Fibroblast of skin of abdomen (primary cell): Measurements from ENCODE around the gene RHBDD1.

ENCODE experiments used
- DNase-seq: peaks from one replicate; pipeline ENCODE4 v3.0.0-alpha.2; 2013

Gene RHBDD1

GRCh38 chr2:226888378-226888965, 52.6 kb downstream of the RHBDD1 start:
- DNase-seq: no peak

GRCh38 chr2:226888971-226889370, 53.1 kb downstream of the RHBDD1 start:
- DNase-seq: peak; percentile 34

GRCh38 chr2:226890286-226890685, 54.4 kb downstream of the RHBDD1 start:
- DNase-seq: no peak

GRCh38 chr2:226891780-226892590, 56.1 kb downstream of the RHBDD1 start:
- DNase-seq: peak; percentile 94

- DNase-seq: peak; percentile 60
Measured at GRCh38 chr2:226892729-226893128, 56.9 kb downstream of the RHBDD1 start.

- DNase-seq: peak; percentile 97
Measured at GRCh38 chr2:226893216-226893615, 57.4 kb downstream of the RHBDD1 start.

GRCh38 chr2:226894752-226895151, 58.9 kb downstream of the RHBDD1 start:
- no peak for DNase-seq

GRCh38 chr2:226895579-226895978, 59.7 kb downstream of the RHBDD1 start:
- no peak for DNase-seq

- DNase-seq: no peak
Measured at GRCh38 chr2:226898121-226898520, 62.3 kb downstream of the RHBDD1 start.

GRCh38 chr2:226898897-226899296, 63.0 kb downstream of the RHBDD1 start:
- no peak for DNase-seq

GRCh38 chr2:226902041-226902966, 66.5 kb downstream of the RHBDD1 start:
- no peak for DNase-seq

- DNase-seq: peak; percentile 81
Measured at GRCh38 chr2:226903179-226903578, 67.3 kb downstream of the RHBDD1 start.

- no peak for DNase-seq
Measured at GRCh38 chr2:226904592-226904991, 68.7 kb downstream of the RHBDD1 start.

- no peak for DNase-seq
Measured at GRCh38 chr2:226905718-226906117, 69.9 kb downstream of the RHBDD1 start.

- no peak for DNase-seq
Measured at GRCh38 chr2:226906163-226906693, 70.4 kb downstream of the RHBDD1 start.

GRCh38 chr2:226909126-226909525, 73.3 kb downstream of the RHBDD1 start:
- DNase-seq: no peak

- no peak for DNase-seq
Measured at GRCh38 chr2:226909836-226910235, 74.0 kb downstream of the RHBDD1 start.

GRCh38 chr2:226910384-226910783, 74.5 kb downstream of the RHBDD1 start:
- no peak for DNase-seq

GRCh38 chr2:226911932-226912331, 76.1 kb downstream of the RHBDD1 start:
- peak; percentile 36 for DNase-seq

- DNase-seq: no peak
Measured at GRCh38 chr2:226913641-226914040, 77.8 kb downstream of the RHBDD1 start.

- peak; percentile 56 for DNase-seq
Measured at GRCh38 chr2:226915846-226916360, 80.0 kb downstream of the RHBDD1 start.

- no peak for DNase-seq
Measured at GRCh38 chr2:226916669-226917068, 80.8 kb downstream of the RHBDD1 start.

- DNase-seq: no peak
Measured at GRCh38 chr2:226932443-226932842, 96.6 kb downstream of the RHBDD1 start.
